ENCODE data around the gene TCEAL8. TPM values are rescaled to one million over a fixed set of nuclear protein-coding genes. Genes with fewer than 3 reads are reported as not detected.

Gene TCEAL8
- total and polyA plus RNA-seq, 2 experiments from 2014 or later, result 123 to 153 TPM

DNA sequence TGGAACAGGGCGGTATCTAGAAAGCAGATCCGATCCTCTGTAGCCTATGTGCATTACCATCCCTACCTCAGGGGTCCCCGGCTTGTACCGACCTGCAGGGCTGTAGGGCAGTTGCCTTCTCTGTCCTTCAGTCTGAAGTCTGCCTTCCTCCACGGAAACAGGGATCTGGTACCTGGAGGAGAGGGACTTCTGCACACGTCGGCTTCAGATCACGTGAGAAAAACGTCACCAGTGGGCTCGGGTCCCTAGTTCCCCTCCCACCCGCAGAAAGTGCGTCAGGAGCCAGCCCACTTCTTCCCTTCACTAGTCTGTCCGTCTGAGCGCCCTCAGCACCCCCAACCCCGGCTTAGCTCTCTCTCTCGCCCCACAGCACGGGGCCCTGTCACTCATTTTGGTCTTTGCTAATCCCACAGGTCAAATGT lies 21.6 kb upstream of the TCEAL8 start, which contains the start of gene TCEAL5:
TSS of gene TCEAL5 (minus strand) at position 170 of the 422 bp plus-strand sequence. CDS start 2,187 bp downstream, outside the sequence.
- H2AFZ ChIP-seq, result no peak within 1 kb of the TSS
- no peaks in the 10 kb centered on the region for H3K36me3 ChIP-seq (replicated peaks; ENCODE audit: insufficient read depth, low read depth)
- TF ChIP-seq, protein P1, sequence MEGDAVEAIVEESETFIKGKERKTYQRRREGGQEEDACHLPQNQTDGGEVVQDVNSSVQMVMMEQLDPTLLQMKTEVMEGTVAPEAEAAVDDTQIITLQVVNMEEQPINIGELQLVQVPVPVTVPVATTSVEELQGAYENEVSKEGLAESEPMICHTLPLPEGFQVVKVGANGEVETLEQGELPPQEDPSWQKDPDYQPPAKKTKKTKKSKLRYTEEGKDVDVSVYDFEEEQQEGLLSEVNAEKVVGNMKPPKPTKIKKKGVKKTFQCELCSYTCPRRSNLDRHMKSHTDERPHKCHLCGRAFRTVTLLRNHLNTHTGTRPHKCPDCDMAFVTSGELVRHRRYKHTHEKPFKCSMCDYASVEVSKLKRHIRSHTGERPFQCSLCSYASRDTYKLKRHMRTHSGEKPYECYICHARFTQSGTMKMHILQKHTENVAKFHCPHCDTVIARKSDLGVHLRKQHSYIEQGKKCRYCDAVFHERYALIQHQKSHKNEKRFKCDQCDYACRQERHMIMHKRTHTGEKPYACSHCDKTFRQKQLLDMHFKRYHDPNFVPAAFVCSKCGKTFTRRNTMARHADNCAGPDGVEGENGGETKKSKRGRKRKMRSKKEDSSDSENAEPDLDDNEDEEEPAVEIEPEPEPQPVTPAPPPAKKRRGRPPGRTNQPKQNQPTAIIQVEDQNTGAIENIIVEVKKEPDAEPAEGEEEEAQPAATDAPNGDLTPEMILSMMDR (IDR thresholded peaks at IDR 0.05; ENCODE audit: poor library complexity), result no peak
- no peak for TF ChIP-seq EZH2phosphoT487 (IDR thresholded peaks at IDR 0.05; ENCODE audit: low read depth, severe bottlenecking, unreplicated experiment)
- no peak within 1 kb of the TSS for H3K4me2 ChIP-seq
- no peaks in the 10 kb centered on the region for H3K27me3 ChIP-seq
- H3K4me3 ChIP-seq, result no peak within 1 kb of the TSS
- H3K9me3 ChIP-seq (ENCODE audit: low read depth), result no peaks in the 10 kb centered on the region
- no peak for DNase-seq (ENCODE audit: low spot score)
- no peak within 1 kb of the TSS for H3K27ac ChIP-seq
- WGBS (ENCODE audit: low lambda C conversion rate, missing lambda C conversion rate), result 70% methylated on average over 16 of the region's 17 CpGs
- H3K79me2 ChIP-seq, result no peaks in the 10 kb centered on the region
- no peaks in the 10 kb centered on the region for H3K4me1 ChIP-seq (ENCODE audit: insufficient read depth)
- H4K20me1 ChIP-seq (ENCODE audit: insufficient read depth, poor library complexity, severe bottlenecking), result no peaks in the 10 kb centered on the region
- no peaks in the 10 kb centered on the region for H3K9me2 ChIP-seq (replicated peaks; ENCODE audit: insufficient read depth)

DNA sequence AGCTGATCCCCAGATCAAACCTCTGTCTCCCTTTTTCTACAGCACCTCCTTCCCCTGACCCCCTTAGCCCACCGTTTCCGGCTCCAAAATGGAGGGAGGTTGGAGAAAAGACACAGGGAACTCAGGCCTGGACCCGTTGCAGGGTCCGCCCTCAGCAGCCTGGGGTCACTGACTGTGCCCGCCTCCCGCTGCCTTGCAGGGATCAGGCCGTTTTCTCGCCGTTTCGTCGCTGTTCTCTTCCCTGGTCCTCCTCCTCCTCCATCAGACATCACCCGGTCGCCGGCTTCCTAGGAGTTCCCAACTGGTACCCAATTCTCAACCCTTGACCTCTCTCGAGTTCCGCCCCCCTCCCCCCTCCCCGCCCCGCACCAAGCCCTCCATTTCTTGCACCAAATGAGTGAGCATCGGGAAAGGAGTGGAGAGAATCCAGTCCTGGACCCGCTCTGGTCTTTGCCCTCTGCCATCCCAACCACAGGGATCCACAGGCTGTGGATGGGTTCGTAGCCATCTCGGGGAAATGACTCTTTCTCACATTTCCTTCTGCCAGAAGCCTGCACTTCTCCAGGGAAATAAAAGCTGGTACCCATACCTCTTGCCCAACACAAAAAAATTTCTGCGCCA lies 21.1 kb upstream of the TCEAL8 start:
- no peaks in the 10 kb centered on the region for H3K36me3 ChIP-seq (replicated peaks; ENCODE audit: insufficient read depth, low read depth)
- no peak overlapping the region for H2AFZ ChIP-seq
- H3K27ac ChIP-seq, result no peak overlapping the region
- no peaks in the 10 kb centered on the region for H4K20me1 ChIP-seq (ENCODE audit: insufficient read depth, poor library complexity, severe bottlenecking)
- H3K9me2 ChIP-seq (replicated peaks; ENCODE audit: insufficient read depth), result no peaks in the 10 kb centered on the region
- H3K9me3 ChIP-seq (ENCODE audit: low read depth), result no peaks in the 10 kb centered on the region
- TF ChIP-seq EZH2phosphoT487 (IDR thresholded peaks at IDR 0.05; ENCODE audit: low read depth, severe bottlenecking, unreplicated experiment) (no peak), EZH2 (IDR thresholded peaks at IDR 0.05; ENCODE audit: borderline replicate concordance) (no peak)
- TF ChIP-seq, protein P1 (IDR thresholded peaks at IDR 0.05; ENCODE audit: poor library complexity), result no peak
- H3K4me3 ChIP-seq, result no peak overlapping the region
- no peak overlapping the region for H3K4me2 ChIP-seq
- no peaks in the 10 kb centered on the region for H3K4me1 ChIP-seq (ENCODE audit: insufficient read depth)
- H3K27me3 ChIP-seq, result no peaks in the 10 kb centered on the region
- WGBS (ENCODE audit: low lambda C conversion rate, missing lambda C conversion rate), result 81% methylated on average over 16 of the region's 23 CpGs
- DNase-seq (ENCODE audit: low spot score), result no peak
- H3K79me2 ChIP-seq, result no peaks in the 10 kb centered on the region

DNA sequence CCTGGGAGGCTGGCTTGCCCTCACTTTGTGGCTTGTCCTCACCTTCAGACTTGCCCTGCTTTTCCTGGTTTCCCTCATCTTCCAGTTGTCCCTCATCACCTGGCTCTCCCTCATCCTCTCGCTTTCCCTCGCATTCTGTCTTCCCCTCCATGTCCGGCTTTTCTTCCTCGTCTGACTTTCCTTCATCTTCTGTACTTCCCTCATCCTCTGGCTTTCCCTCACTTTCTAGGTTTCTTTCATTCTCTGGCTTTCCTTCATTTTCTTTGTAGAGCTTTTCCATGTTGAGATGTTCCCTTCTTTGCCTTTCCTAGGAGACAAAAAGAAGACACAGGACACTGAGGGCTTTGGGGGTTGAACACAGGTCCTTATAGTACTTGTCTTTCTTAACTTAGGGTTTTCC lies 19.3 kb upstream of the TCEAL8 start:
- no peak for DNase-seq (ENCODE audit: low spot score)
- no peak overlapping the region for H3K27ac ChIP-seq
- H3K9me3 ChIP-seq (ENCODE audit: low read depth), result no peaks in the 10 kb centered on the region
- H4K20me1 ChIP-seq (ENCODE audit: insufficient read depth, poor library complexity, severe bottlenecking), result no peaks in the 10 kb centered on the region
- no peaks in the 10 kb centered on the region for H3K79me2 ChIP-seq
- H3K9me2 ChIP-seq (replicated peaks; ENCODE audit: insufficient read depth), result no peaks in the 10 kb centered on the region
- H3K27me3 ChIP-seq, result no peaks in the 10 kb centered on the region
- H3K36me3 ChIP-seq (replicated peaks; ENCODE audit: insufficient read depth, low read depth), result no peaks in the 10 kb centered on the region
- H3K4me2 ChIP-seq, result no peak overlapping the region
- TF ChIP-seq EZH2phosphoT487 (IDR thresholded peaks at IDR 0.05; ENCODE audit: low read depth, severe bottlenecking, unreplicated experiment), result no peak
- TF ChIP-seq, protein P1 (IDR thresholded peaks at IDR 0.05; ENCODE audit: poor library complexity), result no peak
- TF ChIP-seq EZH2 (IDR thresholded peaks at IDR 0.05; ENCODE audit: borderline replicate concordance), result no peak
- H3K4me1 ChIP-seq (ENCODE audit: insufficient read depth), result no peaks in the 10 kb centered on the region
- 98% methylated on average over 4 of the region's 4 CpGs for WGBS (ENCODE audit: low lambda C conversion rate, missing lambda C conversion rate)
- H2AFZ ChIP-seq, result no peak overlapping the region
- H3K4me3 ChIP-seq, result no peak overlapping the region

All from hepatocyte (in vitro differentiated cells).